HepG2 (cell line): ENCODE data around the gene INPP5E.

Experiments
- NR2C2 ChIP-seq: sonication (generic); formaldehyde crosslinking; IDR thresholded peaks from 2 replicates; pipeline ENCODE4 v1.4.0; 2020; ENCODE audit warnings: missing genetic modification reagents, mild to moderate bottlenecking, moderate library complexity, borderline replicate concordance
- STAT5B ChIP-seq: sonication (generic); formaldehyde crosslinking; IDR thresholded peaks from 2 replicates; pipeline ENCODE4 v1.4.0; 2020; ENCODE audit warnings: missing genetic modification reagents

DNA sequence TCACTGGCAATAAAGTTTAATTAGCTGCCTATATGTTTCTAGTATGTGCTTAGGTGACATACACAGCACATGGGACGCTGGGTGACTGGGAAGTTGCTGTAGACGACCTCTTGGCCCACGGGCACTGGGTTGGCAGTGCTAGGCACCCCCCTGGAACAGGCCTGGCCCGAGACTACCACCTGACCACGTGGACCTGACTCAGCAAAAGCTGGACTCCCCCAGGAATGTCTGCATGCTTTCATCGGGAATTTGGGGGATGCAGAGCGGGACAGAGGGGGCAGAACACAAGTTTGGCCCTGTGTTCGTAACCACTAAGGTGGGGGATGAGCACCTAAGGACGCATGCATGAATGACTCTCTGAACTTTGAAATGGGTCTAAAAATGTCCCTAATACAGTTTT lies 16.6 kb upstream of the INPP5E start:
- TF ChIP-seq NR2C2 (CRISPR knock-in tag), result no peak
- TF ChIP-seq STAT5B (CRISPR knock-in tag), result no peak
